Kidney (tissue), 14 donors: ENCODE data around the gene ZSWIM8. TPM values are rescaled to one million over a fixed set of nuclear protein-coding genes. Genes with fewer than 3 reads are reported as not detected.

Experiments
- DNase-seq, 5 donors: peaks; one replicate each; pipeline ENCODE4 v3.0.0-alpha.2; 2013 to 2020
- FAIRE-seq: peaks from 2 replicates; lab custom pipeline; 2012; peaks lifted over from hg19 to GRCh38; lab: Jason Lieb, UNC
- H3K27ac ChIP-seq, 2 donors: one replicate each; pipeline ENCODE4 v1.7.0; 2013; ENCODE audit warnings: low read depth in 2 of 2, low read length in 2 of 2, inconsistent platforms in 1 of 2
- H3K27me3 ChIP-seq: one replicate; pipeline ENCODE4 v1.7.1; 2013; ENCODE audit warnings: low read length, inconsistent platforms; ENCODE audit not compliant: control insufficient read depth, insufficient read depth
- H3K36me3 ChIP-seq, 3 donors: one replicate each; pipeline versions ENCODE4 v1.7.0 to v1.7.1; 2013; ENCODE audit warnings: low read length in 3 of 3, control low read depth in 1 of 3, inconsistent platforms in 1 of 3; ENCODE audit not compliant: insufficient read depth in 3 of 3, control insufficient read depth in 2 of 3
- H3K4me1 ChIP-seq, 3 donors: one replicate each; pipeline versions ENCODE4 v1.7.0 to v1.7.1; 2013; ENCODE audit warnings: low read length in 3 of 3, inconsistent platforms in 1 of 3, low read depth in 1 of 3; ENCODE audit not compliant: control insufficient read depth in 2 of 3, insufficient read depth in 2 of 3
- H3K4me3 ChIP-seq, 3 donors: one replicate each; pipeline versions ENCODE4 v1.7.0 to v1.8.1; 2013; ENCODE audit warnings: low read length in 3 of 3, control low read depth in 1 of 3, inconsistent platforms in 1 of 3
- H3K9ac ChIP-seq, 3 donors: one replicate each; pipeline versions ENCODE4 v1.7.0 to v1.7.1; 2013; ENCODE audit warnings: low read length in 3 of 3, control low read depth in 1 of 3, inconsistent platforms in 1 of 3
- H3K9me3 ChIP-seq, 3 donors: one replicate each; pipeline versions ENCODE4 v1.7.0 to v1.7.1; 2013; ENCODE audit warnings: low read length in 3 of 3, control low read depth in 1 of 3, inconsistent platforms in 1 of 3; ENCODE audit not compliant: control insufficient read depth in 2 of 3, insufficient read depth in 1 of 3
- CTCF ChIP-seq: IDR thresholded peaks from 3 replicates; pipeline ENCODE4 v1.5.1; 2012; ENCODE audit warnings: mild to moderate bottlenecking, moderate library complexity, borderline replicate concordance; ENCODE audit not compliant: insufficient read depth; ENCODE audit errors: extremely low read depth
- intact Hi-C: fragments of 100-400 bp; cut with DNase I; formaldehyde crosslinking; loops from one replicate; pipeline ENCODE4 v1.11.1; 2022
- polyA plus RNA-seq: library from polyadenylated mRNA; stranded (reverse); fragments of 350-450 nt; fragmentation: Illumina TruSeq; extraction: RNeasy Lipid Tissue Mini Kit (QIAGEN cat#74804); gene quantifications from one replicate; pipeline ENCODE4 v1.2.3, GENCODE V29; 2014; ENCODE audit warnings: low read depth, low replicate concordance; ENCODE audit not compliant: insufficient read depth
- total RNA-seq: library from RNA; stranded (reverse); fragmentation: NEBNext Ultra II Directional; extraction: Animal tissue kit (Norgen Biotek cat#: 25700); gene quantifications from one replicate; pipeline ENCODE4 v1.2.1, GENCODE V29; 2021
- donor health status: control.
- donor health status: control.
- donor health status: control.
- donor health status: control.
- donor health status: control.
- donor health status: DM: yes; HTN: yes; CAD: no.
- donor health status: Normal renal cell carcinoma (clear cell type).

ZSWIM8 gene
- total and polyA plus RNA-seq, 2 donors from 2014 or later: 91.8 to 96.7 TPM

- no peak for DNase-seq
- H3K27ac ChIP-seq: no peak overlapping the region
- no peaks in the 10 kb centered on the region for H3K9me3 ChIP-seq
- no peak for TF ChIP-seq CTCF
- intact Hi-C loops: no loop called here
- no peak for FAIRE-seq
- H3K36me3 ChIP-seq: peaks cover 0 to 31% (median 19%) of the 10 kb centered on the region in 3 donors
- H3K4me3 ChIP-seq: no peak overlapping the region
- no peaks in the 10 kb centered on the region for H3K27me3 ChIP-seq
- H3K9ac ChIP-seq: no peak overlapping the region
- peaks cover 0 to 3% (median 0%) of the 10 kb centered on the region in 3 donors for H3K4me1 ChIP-seq
These were observed 23.8 kb downstream of the ZSWIM8 start for GRCh38 chr10:73809061-73809818.

GRCh38 chr10:73810358-73810734, 24.9 kb downstream of the ZSWIM8 start:
- Histone ChIP-seq H3K27me3 (no peaks in the 10 kb centered on the region), H3K36me3 (peaks cover 0 to 33% (median 21%) of the 10 kb centered on the region in 3 donors), H3K27ac (no peak overlapping the region), H3K9ac (peak overlapping the region; percentile 7 to 49 (median 31)), H3K4me3 (peak overlapping the region; percentile 49 to 71 (median 65)), H3K9me3 (no peaks in the 10 kb centered on the region), H3K4me1 (peaks cover 0 to 3% (median 0%) of the 10 kb centered on the region in 3 donors)
- no peak for TF ChIP-seq CTCF
- DNase-seq: no peak
- no peak for FAIRE-seq
- intact Hi-C loops: no loop called here

GRCh38 chr10:73810735-73811465, 25.5 kb downstream of the ZSWIM8 start:
- peak overlapping the region; percentile 49 to 71 (median 65) for H3K4me3 ChIP-seq
- peaks cover 0 to 3% (median 0%) of the 10 kb centered on the region in 3 donors for H3K4me1 ChIP-seq
- H3K36me3 ChIP-seq: peaks cover 0 to 31% (median 15%) of the 10 kb centered on the region in 3 donors
- FAIRE-seq (no peak), DNase-seq (peak in 3 of 5 donors; percentile 30 to 89 (median 66))
- no peaks in the 10 kb centered on the region for H3K9me3 ChIP-seq
- peak overlapping the region; percentile 7 to 73 (median 49) for H3K9ac ChIP-seq
- H3K27ac ChIP-seq: peak overlapping the region; percentile 66 to 68
- no peak for TF ChIP-seq CTCF
- H3K27me3 ChIP-seq: no peaks in the 10 kb centered on the region
- intact Hi-C loops: no loop called here
